Keratinocyte (primary cell): ENCODE measurements around the gene GRM5. TPM values are rescaled to one million over a fixed set of nuclear protein-coding genes. Genes with fewer than 3 reads are reported as not detected.

Source experiments
- DNase-seq: peaks from one replicate; pipeline ENCODE4 v3.0.0-alpha.2; 2011; ENCODE audit warnings: low read depth, missing footprints, low spot score
- FAIRE-seq: peaks from 2 replicates; lab custom pipeline; 2011; peaks lifted over from hg19 to GRCh38; lab: Jason Lieb, UNC
- H2AFZ ChIP-seq: 2 replicates; pipeline ENCODE4 v1.6.0; 2012; ENCODE audit warnings: low read length, control low read depth, inconsistent platforms; ENCODE audit not compliant: control insufficient read depth
- H3K27ac ChIP-seq: 2 replicates; pipeline ENCODE4 v1.5.1; 2011; ENCODE audit warnings: low read length; ENCODE audit not compliant: control insufficient read depth, insufficient read depth
- H3K27me3 ChIP-seq: 3 replicates; pipeline ENCODE4 v1.6.0; 2011; ENCODE audit warnings: low read length; ENCODE audit not compliant: control insufficient read depth, insufficient read depth; ENCODE audit errors: extremely low read depth
- H3K36me3 ChIP-seq, 2 experiments: 2 replicates in 1 of 2; 3 replicates in 1 of 2; pipeline ENCODE4 v1.5.1; 2011; ENCODE audit warnings: low read length in 2 of 2, mild to moderate bottlenecking in 1 of 2; ENCODE audit not compliant: control insufficient read depth in 2 of 2, insufficient read depth in 2 of 2; ENCODE audit errors: extremely low read depth in 1 of 2
- H3K4me1 ChIP-seq: 3 replicates; pipeline ENCODE4 v1.5.1; 2011; ENCODE audit warnings: low read length; ENCODE audit not compliant: control insufficient read depth, insufficient read depth; ENCODE audit errors: extremely low read depth
- H3K4me2 ChIP-seq: 3 replicates; pipeline ENCODE4 v1.6.0; 2011; ENCODE audit warnings: low read depth, low read length; ENCODE audit not compliant: control insufficient read depth, insufficient read depth; ENCODE audit errors: extremely low read depth
- H3K4me3 ChIP-seq, 3 experiments: fragments of 200-600 bp in 1 of 3; sonication (generic) in 1 of 3; 2 replicates in 2 of 3; 3 replicates in 1 of 3; pipeline ENCODE4 v1.5.1; 2011 to 2016; ENCODE audit warnings: low read length in 3 of 3, mild to moderate bottlenecking in 3 of 3, control low read depth in 2 of 3, inconsistent platforms in 1 of 3, low read depth in 1 of 3, mixed read lengths in 1 of 3, mixed run types in 1 of 3, moderate library complexity in 1 of 3; ENCODE audit not compliant: control insufficient read depth in 2 of 3, insufficient read depth in 2 of 3; ENCODE audit errors: extremely low read depth in 1 of 3
- H3K79me2 ChIP-seq: 2 replicates; pipeline ENCODE4 v1.6.0; 2012; ENCODE audit warnings: low read length; ENCODE audit not compliant: control insufficient read depth, insufficient read depth
- H3K9ac ChIP-seq: 3 replicates; pipeline ENCODE4 v1.6.0; 2011; ENCODE audit warnings: low read length; ENCODE audit not compliant: control insufficient read depth, insufficient read depth; ENCODE audit errors: extremely low read depth
- H3K9me1 ChIP-seq: 3 replicates; pipeline ENCODE4 v1.6.0; 2011; ENCODE audit warnings: low read length; ENCODE audit not compliant: control insufficient read depth, insufficient read depth; ENCODE audit errors: extremely low read depth
- H3K9me3 ChIP-seq: 2 replicates; pipeline ENCODE4 v1.5.1; 2012; ENCODE audit warnings: low read depth, low read length; ENCODE audit not compliant: control insufficient read depth
- H4K20me1 ChIP-seq: 3 replicates; pipeline ENCODE4 v1.6.0; 2011; ENCODE audit warnings: low read length; ENCODE audit not compliant: control insufficient read depth, insufficient read depth; ENCODE audit errors: extremely low read depth
- CTCF ChIP-seq, 3 experiments: IDR thresholded peaks in 1 of 3; conservative IDR thresholded peaks in 1 of 3; optimal IDR thresholded peaks in 1 of 3; 2 replicates in 2 of 3; 3 replicates in 1 of 3; pipeline versions ENCODE3 to v1.5.1; 2011; ENCODE audit warnings: low read length in 3 of 3, mild to moderate bottlenecking in 3 of 3, moderate library complexity in 2 of 3, control low read depth in 1 of 3, inconsistent platforms in 1 of 3; ENCODE audit not compliant: insufficient read depth in 2 of 3; ENCODE audit errors: extremely low read depth in 1 of 3
- EZH2 ChIP-seq: IDR thresholded peaks from one replicate; pipeline ENCODE4 v1.6.1; 2012; ENCODE audit warnings: inconsistent platforms, mild to moderate bottlenecking, low read length, moderate library complexity
- dilution Hi-C: fragments of 300-500 bp; cut with MboI; formaldehyde crosslinking; loops from one replicate; pipeline ENCODE4 v1.7.0; 2020; ENCODE audit warnings: low sequenced_read_pairs; ENCODE audit not compliant: extremely low pct_ligation_motif_present
- polyA plus RNA-seq, 5 experiments: library from polyadenylated mRNA; depleted of rRNA in 3 of 5; stranded (reverse) in 3 of 5; stranded (forward) in 1 of 5; unstranded in 1 of 5; fragments of >200 nt; gene quantifications; 1 replicate in 1 of 5; 2 replicates in 3 of 5; 3 replicates in 1 of 5; pipeline versions ENCODE4 v1.2.1 to v1.2.3, GENCODE V29; 2011 to 2012; ENCODE audit warnings: missing spikeins in 2 of 5, low read depth in 1 of 5, low replicate concordance in 1 of 5

The GRM5 gene
- polyA plus RNA-seq, 1 donor (not counting 4 experiments of a cell fraction or from before 2014, with no cell fraction given): not detected

DNA sequence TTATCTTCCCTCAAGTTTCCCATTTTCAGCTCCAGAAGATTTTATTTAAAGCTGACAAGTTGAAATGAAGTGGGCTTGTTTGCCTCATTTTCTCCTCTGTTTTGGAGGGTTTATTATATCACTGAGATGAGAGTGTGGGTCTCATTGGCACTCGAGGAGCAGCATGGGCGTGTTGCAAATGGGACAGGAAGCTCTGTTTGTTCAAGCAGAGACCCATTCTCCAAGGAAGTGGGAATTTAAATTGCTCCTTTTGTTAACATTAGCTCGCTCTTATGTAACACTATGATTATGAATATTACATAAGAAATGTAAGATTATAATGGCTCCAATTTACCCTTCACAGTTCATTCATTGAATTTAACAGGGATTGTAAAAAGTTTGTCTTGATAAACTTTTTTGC lies 410.6 kb downstream of the GRM5 start:
- Histone ChIP-seq H3K79me2 (no peaks in the 10 kb centered on the region), H2AFZ (peak overlapping the region; percentile 55)
- no peak for DNase-seq

DNA sequence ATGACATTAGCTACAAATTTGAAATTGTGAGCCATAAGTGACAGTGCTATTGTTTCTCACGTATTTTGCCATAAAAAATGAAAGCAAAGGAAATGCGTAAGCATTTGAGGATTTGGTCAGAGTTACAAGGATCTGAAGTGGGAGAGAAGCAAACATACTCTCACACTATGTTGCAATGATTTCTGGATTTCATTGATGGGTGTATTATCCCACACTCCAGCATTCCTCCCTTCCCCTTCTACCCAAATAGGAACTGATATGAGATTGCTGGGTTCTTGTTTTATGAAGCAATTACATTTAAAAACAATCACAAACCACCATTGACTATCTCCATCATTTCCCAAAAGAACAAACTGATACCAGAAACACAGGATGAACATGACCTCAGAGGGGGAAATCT lies 414.2 kb downstream of the GRM5 start:
- Histone ChIP-seq H3K79me2 (no peaks in the 10 kb centered on the region), H3K9me1 (no peaks in the 10 kb centered on the region), H3K27ac (no peak overlapping the region), H3K4me1 (no peaks in the 10 kb centered on the region), H3K9ac (no peak overlapping the region), H3K36me3 (no peaks in the 10 kb centered on the region), H2AFZ (no peak overlapping the region), H3K4me2 (no peak overlapping the region), H3K9me3 (no peaks in the 10 kb centered on the region), H4K20me1 (no peaks in the 10 kb centered on the region), H3K4me3 (no peak overlapping the region), H3K27me3 (no peaks in the 10 kb centered on the region)
- FAIRE-seq: no peak
- dilution Hi-C loops: no loop called here
- DNase-seq: no peak
- TF ChIP-seq EZH2: no peak
- TF ChIP-seq CTCF (optimal IDR thresholded peaks at IDR 0.05 in 1 of 3, IDR thresholded peaks at IDR 0.05 in 1 of 3, conservative IDR thresholded peaks at IDR 0.05 in 1 of 3; ENCODE audit: extremely low read depth in 1 of 3, insufficient read depth in 2 of 3, low read length in 3 of 3): no peak

More for the DNA sequence above, 410.6 kb downstream of the GRM5 start:
- Histone ChIP-seq H3K27ac (no peak overlapping the region), H3K36me3 (no peaks in the 10 kb centered on the region), H4K20me1 (no peaks in the 10 kb centered on the region), H3K9me3 (no peaks in the 10 kb centered on the region), H3K9me1 (no peaks in the 10 kb centered on the region), H3K9ac (no peak overlapping the region), H3K4me1 (no peaks in the 10 kb centered on the region), H3K4me3 (no peak overlapping the region), H3K27me3 (no peaks in the 10 kb centered on the region), H3K4me2 (no peak overlapping the region)
- no peak for FAIRE-seq
- TF ChIP-seq EZH2 (no peak), CTCF (optimal IDR thresholded peaks at IDR 0.05 in 1 of 3, IDR thresholded peaks at IDR 0.05 in 1 of 3, conservative IDR thresholded peaks at IDR 0.05 in 1 of 3; ENCODE audit: extremely low read depth in 1 of 3, insufficient read depth in 2 of 3, low read length in 3 of 3) (no peak)
- dilution Hi-C loops: no loop called here
